ENCODE data around the gene NAALADL2. TPM values are rescaled to one million over a fixed set of nuclear protein-coding genes. Genes with fewer than 3 reads are reported as not detected.

Gene NAALADL2
- total and polyA plus RNA-seq, 2 of the 8 experiments (the other 6 are each of a cell fraction or from before 2014, with no cell fraction given) = 0.12 to 0.22 TPM

- Histone ChIP-seq H3K4ac (replicated peaks; ENCODE audit: insufficient read length, low read depth, low read length) (no peak overlapping the region), H2AFZ (ENCODE audit: low read length) (no peak overlapping the region), H3K27me3 (replicated peaks in 1 of 4; ENCODE audit: control insufficient read depth in 3 of 4, extremely low read depth in 1 of 4, insufficient read depth in 3 of 4, low read length in 3 of 4) (no peaks in the 10 kb centered on the region), H3K14ac (ENCODE audit: insufficient read length) (no peak overlapping the region), H2BK120ac (replicated peaks; ENCODE audit: low read depth, low read length) (no peak overlapping the region), H3K36me3 (ENCODE audit: control insufficient read depth in 2 of 4, insufficient read depth in 4 of 4, low read length in 3 of 4) (no peaks in the 10 kb centered on the region), H4K8ac (ENCODE audit: extremely low read depth, insufficient read depth, low read length) (no peak overlapping the region), H3K79me1 (ENCODE audit: low read depth, low read length) (no peaks in the 10 kb centered on the region), H4K20me1 (replicated peaks in 1 of 2; ENCODE audit: control insufficient read depth in 1 of 2, insufficient read depth in 2 of 2, low read length in 2 of 2) (no peaks in the 10 kb centered on the region), H2BK20ac (ENCODE audit: low read length) (no peak overlapping the region), H3K23me2 (ENCODE audit: low read depth, low read length) (no peaks in the 10 kb centered on the region), H3K18ac (ENCODE audit: extremely low read depth, low read length) (no peak overlapping the region), H3K79me2 (ENCODE audit: control insufficient read depth in 1 of 2, insufficient read depth in 2 of 2, low read length in 2 of 2) (no peaks in the 10 kb centered on the region), H3K27ac (ENCODE audit: low read depth, low read length) (no peak overlapping the region), H2BK5ac (ENCODE audit: low read depth, low read length) (no peak overlapping the region), H2BK12ac (ENCODE audit: low read depth, low read length) (no peak overlapping the region), H3K56ac (replicated peaks; ENCODE audit: insufficient read length, low read depth, low read length) (no peak overlapping the region), H2BK15ac (ENCODE audit: low read length) (no peak overlapping the region), H3K4me2 (ENCODE audit: insufficient read depth in 1 of 2, low read depth in 2 of 2, low read length in 2 of 2) (no peak overlapping the region), H3K4me1 (replicated peaks in 1 of 4; ENCODE audit: control insufficient read depth in 3 of 4, insufficient read depth in 4 of 4, low read length in 3 of 4) (no peaks in the 10 kb centered on the region), H3K4me3 (ENCODE audit: extremely low read depth in 1 of 4, insufficient read depth in 2 of 4, low read depth in 3 of 4, low read length in 4 of 4) (no peak overlapping the region), H3K9ac (replicated peaks in 1 of 4; ENCODE audit: extremely low read depth in 1 of 4, low read depth in 3 of 4, low read length in 3 of 4) (no peak overlapping the region), H4K5ac (ENCODE audit: insufficient read length, low read depth, low read length) (no peak overlapping the region), H3K23ac (ENCODE audit: insufficient read length) (no peak overlapping the region), H2AK5ac (ENCODE audit: low read depth, low read length) (no peak overlapping the region), H4K91ac (replicated peaks; ENCODE audit: insufficient read length, low read length) (no peak overlapping the region), H3K9me3 (ENCODE audit: insufficient read depth in 2 of 2, low read depth in 1 of 2, low read length in 1 of 2) (no peaks in the 10 kb centered on the region)
- no peak for FAIRE-seq
- TF ChIP-seq GABPA (IDR thresholded peaks at IDR 0.05; ENCODE audit: borderline replicate concordance, insufficient read depth, low read length) (no peak), TBP (IDR thresholded peaks at IDR 0.05; ENCODE audit: low read depth, low read length) (no peak), HDAC2 (IDR thresholded peaks at IDR 0.05; ENCODE audit: borderline replicate concordance in 1 of 2, low read depth in 2 of 2, low read length in 2 of 2) (no peak), BRCA1 (IDR thresholded peaks at IDR 0.05; ENCODE audit: low read depth, low read length) (no peak), PHF8 (conservative IDR thresholded peaks at IDR 0.05; ENCODE audit: low read depth, low read length) (no peak), ASH2L (IDR thresholded peaks at IDR 0.05; ENCODE audit: low read length) (no peak)
- 96% methylated on average over 2 of the region's 2 CpGs; no CpG with 5 or more reads in 1 of the 2 experiments for WGBS, 2 experiments (ENCODE audit: extremely low coverage in 1 of 2, insufficient coverage in 1 of 2, insufficient read length in 1 of 2, insufficient replicate concordance in 2 of 2, low coverage in 1 of 2, low lambda C conversion rate in 2 of 2, missing lambda C conversion rate in 1 of 2)
- DNase-seq (ENCODE audit: low read depth in 1 of 2, low spot score in 2 of 2) = no peak
- POLR2A ChIA-PET (ENCODE audit: partially characterized antibody) = no interaction called here
- CTCF ChIA-PET (ENCODE audit: partially characterized antibody) = interaction anchor here (0.6 to 1.2 kb wide), 2 partner anchors 127 to 1707 kb away, joined by 3 read pairs; no protein-coding TSS in a partner anchor
Measured at GRCh38 chr3:175484666-175485065, 625.5 kb downstream of the NAALADL2 start.
